ENCODE results near the gene LASP1NB.
"Not testable (repeated sequence)": the region's sequence is repeated elsewhere in the genome, so short reads cannot be mapped to it uniquely, and the experiment has no call there.

DNA sequence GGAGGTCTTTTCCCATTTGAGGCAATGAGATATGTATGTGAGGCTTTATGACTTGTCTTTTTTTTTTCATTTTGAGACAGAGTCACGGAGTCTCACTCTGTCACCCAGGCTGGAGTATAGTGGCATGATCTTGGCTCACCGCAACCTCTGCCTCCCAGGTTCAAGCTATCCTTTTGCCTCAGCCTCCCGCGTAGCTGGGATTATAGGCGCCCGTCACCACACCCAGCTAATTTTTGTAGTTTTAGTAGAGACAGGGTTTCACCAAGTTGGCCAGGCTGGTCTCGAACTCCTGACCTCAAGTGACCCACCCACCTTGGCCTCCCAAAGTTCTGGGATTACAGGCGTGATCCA lies 13.7 kb upstream of the LASP1NB start:
- not testable (repeated sequence) for TF ChIP-seq POLR2AphosphoS5 (IDR thresholded peaks at IDR 0.05; ENCODE audit: borderline replicate concordance, low read depth, low read length); EZH2 (IDR thresholded peaks at IDR 0.05); FOXP2 (optimal IDR thresholded peaks at IDR 0.05; ENCODE audit: control extremely low read depth, extremely low read length, insufficient read depth)
